Liver (tissue), 9 donors: ENCODE data around the gene HBG1. TPM values are rescaled to one million over a fixed set of nuclear protein-coding genes. Genes with fewer than 3 reads are reported as not detected.

Experiments
- DNase-seq: peaks from one replicate; pipeline ENCODE4 v3.0.0-alpha.2; 2017; ENCODE audit warnings: low spot score
- H3K27ac ChIP-seq, 2 donors: one replicate each; pipeline ENCODE4 v1.7.0; 2013; ENCODE audit warnings: inconsistent platforms in 2 of 2, low read length in 2 of 2, control low read depth in 1 of 2, low read depth in 1 of 2, mild to moderate bottlenecking in 1 of 2
- H3K27me3 ChIP-seq, 4 donors: one replicate each; pipeline versions ENCODE4 v1.6.1 to v1.7.0; 2013; ENCODE audit warnings: low read length in 3 of 4, inconsistent platforms in 1 of 4, mild to moderate bottlenecking in 1 of 4, moderate library complexity in 1 of 4; ENCODE audit not compliant: control insufficient read depth in 4 of 4, insufficient read depth in 4 of 4
- H3K36me3 ChIP-seq, 4 donors: one replicate each; pipeline versions ENCODE4 v1.6.1 to v1.7.0; 2013; ENCODE audit warnings: low read length in 3 of 4, mild to moderate bottlenecking in 3 of 4, low read depth in 1 of 4, moderate library complexity in 1 of 4; ENCODE audit not compliant: control insufficient read depth in 4 of 4, insufficient read depth in 3 of 4
- H3K4me1 ChIP-seq, 4 donors: one replicate each; pipeline versions ENCODE4 v1.6.1 to v1.7.0; 2013; ENCODE audit warnings: low read length in 3 of 4, mild to moderate bottlenecking in 3 of 4, moderate library complexity in 1 of 4; ENCODE audit not compliant: control insufficient read depth in 4 of 4, insufficient read depth in 4 of 4
- H3K4me3 ChIP-seq, 3 donors: one replicate each; pipeline versions ENCODE4 v1.6.1 to v1.7.0; 2013; ENCODE audit warnings: low read length in 3 of 3, control low read depth in 1 of 3, low read depth in 1 of 3, mild to moderate bottlenecking in 1 of 3
- H3K9ac ChIP-seq, 2 donors: one replicate each; pipeline ENCODE4 v1.7.0; 2013; ENCODE audit warnings: low read length in 2 of 2, mild to moderate bottlenecking in 2 of 2, moderate library complexity in 2 of 2, control low read depth in 1 of 2, low read depth in 1 of 2
- H3K9me3 ChIP-seq, 4 donors: one replicate each; pipeline versions ENCODE4 v1.6.1 to v1.7.0; 2013; ENCODE audit warnings: low read length in 3 of 4; ENCODE audit not compliant: control insufficient read depth in 4 of 4
- ATF3 ChIP-seq: IDR thresholded peaks from 2 replicates; pipeline ENCODE4 v1.6.1; 2016; ENCODE audit warnings: antibody characterized with exemption
- CTCF ChIP-seq: fragments of 150-350 bp; IDR thresholded peaks from 2 replicates; pipeline ENCODE4 v1.5.1; 2017; ENCODE audit warnings: improper control_type of control experiment, low read depth, low read length; ENCODE audit not compliant: missing input control
- EGR1 ChIP-seq, 2 donors: IDR thresholded peaks; 2 replicates each; pipeline ENCODE4 v1.6.1; 2016 to 2018; ENCODE audit warnings: antibody characterized with exemption in 2 of 2, low read depth in 2 of 2
- FOXA2 ChIP-seq: IDR thresholded peaks from 2 replicates; pipeline ENCODE4 v1.6.1; 2016; ENCODE audit warnings: antibody characterized with exemption
- GABPA ChIP-seq, 2 donors: IDR thresholded peaks in 1 of 2; conservative IDR thresholded peaks in 1 of 2; 2 replicates each; pipeline ENCODE4 v1.6.1; 2016; ENCODE audit warnings: antibody characterized with exemption in 2 of 2, mild to moderate bottlenecking in 1 of 2, moderate library complexity in 1 of 2
- HNF4A ChIP-seq, 2 donors: conservative IDR thresholded peaks; 2 replicates each; pipeline ENCODE4 v1.6.1; 2016; ENCODE audit warnings: antibody characterized with exemption in 2 of 2, mild to moderate bottlenecking in 2 of 2
- HNF4G ChIP-seq: IDR thresholded peaks from 2 replicates; pipeline ENCODE4 v1.6.1; 2016; ENCODE audit warnings: antibody characterized with exemption
- JUND ChIP-seq, 2 donors: IDR thresholded peaks; 2 replicates each; pipeline ENCODE4 v1.6.1; 2016; ENCODE audit warnings: antibody characterized with exemption in 2 of 2
- MAX ChIP-seq: IDR thresholded peaks from 2 replicates; pipeline ENCODE4 v1.6.1; 2016; ENCODE audit warnings: antibody characterized with exemption
- NR2F2 ChIP-seq: IDR thresholded peaks from 2 replicates; pipeline ENCODE4 v1.6.1; 2016; ENCODE audit warnings: antibody characterized with exemption
- RAD21 ChIP-seq, 2 donors: IDR thresholded peaks; 2 replicates each; pipeline ENCODE4 v1.6.1; 2016; ENCODE audit warnings: antibody characterized with exemption in 2 of 2, mild to moderate bottlenecking in 2 of 2
- REST ChIP-seq: IDR thresholded peaks from 2 replicates; pipeline ENCODE4 v1.6.1; 2016; ENCODE audit warnings: antibody characterized with exemption, mild to moderate bottlenecking
- SP1 ChIP-seq: IDR thresholded peaks from 2 replicates; pipeline ENCODE4 v1.6.1; 2018; ENCODE audit warnings: antibody characterized with exemption, mild to moderate bottlenecking
- TAF1 ChIP-seq: conservative IDR thresholded peaks from 2 replicates; pipeline ENCODE4 v1.6.1; 2016; ENCODE audit warnings: antibody characterized with exemption, mild to moderate bottlenecking
- YY1 ChIP-seq: IDR thresholded peaks from 2 replicates; pipeline ENCODE4 v1.6.1; 2016; ENCODE audit warnings: antibody characterized with exemption, mild to moderate bottlenecking
- WGBS: extraction: QIAGEN DNeasy Blood & Tissue Kit; methylation state at CpG from one replicate; pipeline ENCODE4 v1.1.7; 2013; 5-methylcytosine and 5-hydroxymethylcytosine counted together
- polyA plus RNA-seq, 2 donors: library from polyadenylated mRNA; stranded (reverse) in 1 of 2; unstranded in 1 of 2; fragments of 200-250 nt in 1 of 2; fragments of >200 nt in 1 of 2; fragmentation: Nextera tagmentation in 1 of 2; extraction: Ambion mirVana in 1 of 2; gene quantifications; one replicate each; pipeline versions ENCODE4 v1.2.1 to v1.2.3, GENCODE V29; 2013 to 2015
- total RNA-seq, 2 donors: library from RNA; depleted of rRNA; stranded (reverse); fragments of >200 nt; gene quantifications; one replicate each; pipeline ENCODE4 v1.2.3, GENCODE V29; 2014
- donor health status: healthy.
- donor health status: healthy.
- donor health status: healthy.
- donor health status: healthy.
- donor health status: healthy.

HBG1 gene
- total and polyA plus RNA-seq, 4 donors, result 75.1 TPM; not detected in 3

GRCh38 chr11:5291207-5291838 lies 41.7 kb upstream of the HBG1 start:
- no peak overlapping the region for H3K9ac ChIP-seq
- no peak for DNase-seq
- no peaks in the 10 kb centered on the region for H3K9me3 ChIP-seq
- no peaks in the 10 kb centered on the region for H3K4me1 ChIP-seq
- no peak overlapping the region for H3K4me3 ChIP-seq
- 81% methylated on average over 1 of the region's 1 CpG for WGBS
- H3K27ac ChIP-seq, result no peak overlapping the region
- no peaks in the 10 kb centered on the region for H3K27me3 ChIP-seq
- no peaks in the 10 kb centered on the region for H3K36me3 ChIP-seq
- TF ChIP-seq CTCF, result peak; percentile 31
- no peak for TF ChIP-seq GABPA (IDR thresholded peaks at IDR 0.05 in 1 of 2, conservative IDR thresholded peaks at IDR 0.05 in 1 of 2)
- TF ChIP-seq RAD21 (IDR thresholded peaks at IDR 0.05), result peak; percentile 41 to 51

- no peaks in the 10 kb centered on the region for H3K27me3 ChIP-seq
- no peak for DNase-seq
- no peaks in the 10 kb centered on the region for H3K4me1 ChIP-seq
- H3K36me3 ChIP-seq, result no peaks in the 10 kb centered on the region
- 94% methylated on average over 1 of the region's 1 CpG for WGBS
- no peaks in the 10 kb centered on the region for H3K9me3 ChIP-seq
- H3K27ac ChIP-seq, result no peak overlapping the region
- H3K4me3 ChIP-seq, result no peak overlapping the region
- H3K9ac ChIP-seq, result no peak overlapping the region
- TF ChIP-seq RAD21 (IDR thresholded peaks at IDR 0.05) (no peak), GABPA (IDR thresholded peaks at IDR 0.05 in 1 of 2, conservative IDR thresholded peaks at IDR 0.05 in 1 of 2) (no peak), EGR1 (IDR thresholded peaks at IDR 0.05; ENCODE audit: low read depth in 2 of 2) (no peak), JUND (IDR thresholded peaks at IDR 0.05) (no peak), HNF4G (no peak), ATF3 (no peak)
These were observed 40.4 kb upstream of the HBG1 start for GRCh38 chr11:5290106-5290505.

GRCh38 chr11:5289696-5290095 lies 40.0 kb upstream of the HBG1 start:
- Histone ChIP-seq H3K27ac (no peak overlapping the region), H3K9me3 (no peaks in the 10 kb centered on the region), H3K4me3 (no peak overlapping the region), H3K27me3 (no peaks in the 10 kb centered on the region), H3K9ac (no peak overlapping the region), H3K4me1 (no peaks in the 10 kb centered on the region), H3K36me3 (no peaks in the 10 kb centered on the region)
- DNase-seq, result no peak
- no peak for TF ChIP-seq ATF3
- TF ChIP-seq CTCF, result no peak
- TF ChIP-seq GABPA (IDR thresholded peaks at IDR 0.05 in 1 of 2, conservative IDR thresholded peaks at IDR 0.05 in 1 of 2), result no peak
- TF ChIP-seq JUND (IDR thresholded peaks at IDR 0.05), result no peak
- no peak for TF ChIP-seq HNF4A (conservative IDR thresholded peaks at IDR 0.05)
- no peak for TF ChIP-seq MAX
- no peak for TF ChIP-seq SP1
- no peak for TF ChIP-seq FOXA2
- TF ChIP-seq HNF4G, result no peak
- no peak for TF ChIP-seq RAD21 (IDR thresholded peaks at IDR 0.05)
- no peak for TF ChIP-seq TAF1
- TF ChIP-seq NR2F2, result no peak
- no peak for TF ChIP-seq REST
- TF ChIP-seq YY1, result no peak
- TF ChIP-seq EGR1 (IDR thresholded peaks at IDR 0.05; ENCODE audit: low read depth in 2 of 2), result no peak
